ES-I3 (cell line): Measurements from ENCODE around the gene GGN.

ENCODE experiments used
- H3K36me3 ChIP-seq: 2 replicates; pipeline ENCODE4 v1.6.1; 2013; ENCODE audit warnings: mild to moderate bottlenecking, low read length, control low read depth, moderate library complexity; ENCODE audit not compliant: insufficient read depth
- H3K4me1 ChIP-seq: 2 replicates; pipeline ENCODE4 v1.6.1; 2013; ENCODE audit warnings: mild to moderate bottlenecking, control low read depth, low read length; ENCODE audit not compliant: insufficient read depth
- H3K9ac ChIP-seq: 2 replicates; pipeline ENCODE4 v1.6.1; 2013; ENCODE audit warnings: low read depth, mild to moderate bottlenecking, low read length, moderate library complexity
- H3K9me3 ChIP-seq: 2 replicates; pipeline ENCODE4 v1.6.1; 2013; ENCODE audit warnings: mild to moderate bottlenecking, low read length, moderate library complexity; ENCODE audit not compliant: control insufficient read depth, insufficient read depth

Gene GGN

DNA sequence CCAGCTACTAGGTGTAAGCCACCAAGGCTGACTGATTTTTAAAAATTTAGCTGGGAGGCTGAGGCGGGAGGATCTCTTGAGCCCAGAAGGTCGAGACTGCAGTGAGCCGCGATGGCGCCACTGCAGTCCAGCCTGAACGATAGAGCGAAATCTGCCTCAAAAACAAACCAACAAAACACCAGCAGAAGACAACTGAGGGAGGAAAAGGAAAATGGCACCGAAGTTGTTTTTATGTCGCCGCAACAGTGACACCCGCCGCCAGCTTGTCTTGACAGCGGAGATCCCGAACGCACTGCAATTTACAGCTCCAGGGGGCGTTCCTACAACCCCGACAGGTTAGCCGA, 14.8 kb upstream of the GGN start:
- H3K36me3 ChIP-seq = no peaks in the 10 kb centered on the region; the same call in 1 of the 2 replicates
- 0 out of 2 replicates have a peak, but pooled peaks cover 2% of the 10 kb centered on the region for H3K4me1 ChIP-seq
- no peaks in the 10 kb centered on the region for H3K9me3 ChIP-seq
- H3K9ac ChIP-seq = peak overlapping the region; percentile 70; the same call in 1 of the 2 replicates

DNA sequence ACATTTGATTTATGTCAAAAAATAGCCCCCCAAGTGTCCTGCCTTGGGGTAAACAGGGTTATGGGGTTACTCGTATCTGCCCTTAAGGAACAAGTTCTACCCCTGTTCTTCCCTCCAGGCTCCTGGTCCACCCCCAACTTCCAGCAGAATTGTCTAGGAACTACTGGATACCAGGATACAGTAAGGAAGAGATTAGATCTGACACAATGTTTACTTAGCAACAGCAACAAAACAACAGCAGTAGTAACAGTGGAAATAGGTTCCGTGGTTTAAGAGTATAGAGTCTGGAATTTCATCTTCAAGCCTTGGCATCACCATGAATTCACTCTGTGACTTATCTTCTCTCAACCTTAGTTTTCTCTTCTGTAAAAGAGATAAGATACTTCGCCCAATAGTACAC, 13.3 kb upstream of the GGN start:
- H3K4me1 ChIP-seq = peaks cover 2% of the 10 kb centered on the region; the same call in 1 of the 2 replicates
- no peaks in the 10 kb centered on the region for H3K9me3 ChIP-seq
- H3K9ac ChIP-seq = no peak overlapping the region
- no peaks in the 10 kb centered on the region; the same call in 1 of the 2 replicates for H3K36me3 ChIP-seq

DNA sequence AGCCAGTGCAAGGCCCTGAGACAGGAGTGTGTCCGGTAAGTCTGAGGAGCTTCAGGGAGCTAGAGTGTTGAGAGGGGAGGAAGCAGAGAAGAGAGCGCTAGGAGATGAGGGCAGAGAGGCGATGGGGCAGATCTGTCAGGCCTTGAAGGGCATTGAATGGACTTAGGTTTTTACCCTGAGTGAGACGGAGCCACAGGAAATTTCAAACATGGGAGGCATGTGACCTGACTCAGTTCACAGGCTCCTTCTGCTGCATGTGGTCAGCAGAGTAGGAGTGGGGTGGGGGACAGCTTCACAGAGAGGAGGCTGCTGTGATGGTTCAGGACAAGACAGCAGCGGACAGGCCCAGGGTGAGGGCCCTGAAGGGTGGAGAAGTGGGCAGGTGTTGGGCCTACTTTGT, 12.5 kb upstream of the GGN start:
- Histone ChIP-seq H3K9me3 (no peaks in the 10 kb centered on the region), H3K9ac (no peak overlapping the region), H3K4me1 (peaks cover 2% of the 10 kb centered on the region; the same call in 1 of the 2 replicates), H3K36me3 (no peaks in the 10 kb centered on the region; the same call in 1 of the 2 replicates)

DNA sequence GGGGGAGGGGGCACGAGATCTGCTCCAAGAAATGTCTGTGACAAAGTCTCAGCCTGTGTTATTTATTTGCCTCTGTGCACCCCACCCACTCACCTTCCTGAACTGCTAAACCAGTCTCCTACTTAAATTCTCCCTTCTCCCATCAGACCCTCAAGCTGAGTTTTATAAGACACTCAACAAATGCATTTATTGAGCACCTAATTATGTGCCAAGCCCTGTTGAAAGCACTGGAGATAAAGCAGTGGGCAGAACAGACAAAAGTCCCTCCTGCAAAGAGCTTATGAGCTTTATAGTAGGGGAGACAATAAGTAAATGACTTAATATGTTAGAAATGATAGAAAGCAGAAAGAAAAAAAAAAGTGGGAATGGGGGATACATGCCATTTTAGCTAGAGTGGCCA, 11.7 kb upstream of the GGN start:
- H3K9ac ChIP-seq = no peak overlapping the region
- H3K9me3 ChIP-seq = no peaks in the 10 kb centered on the region
- H3K36me3 ChIP-seq = no peaks in the 10 kb centered on the region; the same call in 1 of the 2 replicates
- H3K4me1 ChIP-seq = peaks cover 2% of the 10 kb centered on the region; the same call in 1 of the 2 replicates

DNA sequence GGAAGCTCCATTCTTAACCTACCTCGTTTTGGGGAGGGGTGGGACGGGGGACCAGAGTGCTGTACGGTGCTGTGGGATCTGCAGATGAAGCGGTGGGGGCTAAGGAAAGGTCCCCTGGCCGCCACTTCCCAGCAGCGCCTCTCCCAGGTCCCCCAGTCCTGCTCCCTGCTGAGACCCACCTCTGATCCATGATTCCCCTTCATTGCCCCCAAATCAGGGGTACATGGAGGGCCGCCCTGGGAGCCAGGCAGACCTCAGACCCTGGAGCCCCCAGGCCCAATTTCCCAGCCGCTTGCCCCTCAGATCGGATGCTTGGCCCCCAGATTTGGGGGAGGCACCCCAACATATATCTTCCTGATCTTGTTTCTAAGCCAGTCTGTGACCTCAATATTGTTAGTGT, 11.2 kb upstream of the GGN start:
- no peak overlapping the region for H3K9ac ChIP-seq
- peaks cover 5% of the 10 kb centered on the region; the same call in 1 of the 2 replicates for H3K4me1 ChIP-seq
- H3K9me3 ChIP-seq = no peaks in the 10 kb centered on the region
- H3K36me3 ChIP-seq = no peaks in the 10 kb centered on the region; the same call in 1 of the 2 replicates

DNA sequence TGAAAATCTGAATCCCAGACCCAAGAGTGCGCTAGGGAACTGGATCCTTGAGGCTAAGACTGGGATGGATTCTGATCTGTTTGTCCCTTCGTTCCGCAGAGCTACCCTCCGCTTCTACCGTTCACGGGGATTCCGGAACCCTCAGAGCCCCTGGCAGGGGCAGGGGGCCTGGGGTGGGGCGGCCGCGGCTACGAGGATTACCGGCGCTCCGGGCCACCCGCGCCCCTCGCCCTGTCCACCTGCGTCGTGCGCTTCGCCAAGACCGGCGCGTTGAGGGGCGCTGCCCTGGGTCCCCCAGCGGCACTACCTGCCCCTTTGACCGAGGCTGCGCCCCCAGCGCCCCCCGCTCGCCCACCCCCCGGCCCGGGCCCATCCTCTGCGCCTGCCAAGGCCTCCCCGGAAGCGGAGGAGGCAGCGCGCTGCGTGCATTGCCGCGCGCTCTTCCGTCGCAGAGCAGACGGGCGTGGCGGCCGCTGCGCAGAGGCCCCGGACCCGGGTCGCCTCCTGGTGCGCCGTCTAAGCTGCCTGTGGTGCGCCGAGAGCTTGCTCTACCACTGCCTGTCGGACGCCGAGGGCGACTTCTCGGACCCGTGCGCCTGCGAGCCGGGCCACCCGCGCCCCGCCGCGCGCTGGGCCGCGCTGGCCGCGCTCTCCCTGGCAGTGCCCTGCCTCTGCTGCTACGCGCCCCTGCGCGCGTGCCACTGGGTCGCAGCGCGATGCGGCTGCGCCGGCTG, 7.7 kb upstream of the GGN start:
- H3K9me3 ChIP-seq = no peaks in the 10 kb centered on the region
- H3K36me3 ChIP-seq = peaks cover 3% of the 10 kb centered on the region
- H3K4me1 ChIP-seq = peaks cover 23% of the 10 kb centered on the region
- peak overlapping the region; percentile 61 for H3K9ac ChIP-seq

- Histone ChIP-seq H3K36me3 (peaks cover 3% of the 10 kb centered on the region), H3K9me3 (no peaks in the 10 kb centered on the region), H3K4me1 (peaks cover 24% of the 10 kb centered on the region), H3K9ac (peak overlapping the region; percentile 61; the same call in 1 of the 2 replicates)
Observed at GRCh38 chr19:38394488-38394887, 6.7 kb upstream of the GGN start.

- Histone ChIP-seq H3K9ac (no peak overlapping the region), H3K36me3 (peaks cover 3% of the 10 kb centered on the region), H3K9me3 (no peaks in the 10 kb centered on the region), H3K4me1 (peaks cover 23% of the 10 kb centered on the region)
Observed at GRCh38 chr19:38392707-38393308, 5.0 kb upstream of the GGN start.

DNA sequence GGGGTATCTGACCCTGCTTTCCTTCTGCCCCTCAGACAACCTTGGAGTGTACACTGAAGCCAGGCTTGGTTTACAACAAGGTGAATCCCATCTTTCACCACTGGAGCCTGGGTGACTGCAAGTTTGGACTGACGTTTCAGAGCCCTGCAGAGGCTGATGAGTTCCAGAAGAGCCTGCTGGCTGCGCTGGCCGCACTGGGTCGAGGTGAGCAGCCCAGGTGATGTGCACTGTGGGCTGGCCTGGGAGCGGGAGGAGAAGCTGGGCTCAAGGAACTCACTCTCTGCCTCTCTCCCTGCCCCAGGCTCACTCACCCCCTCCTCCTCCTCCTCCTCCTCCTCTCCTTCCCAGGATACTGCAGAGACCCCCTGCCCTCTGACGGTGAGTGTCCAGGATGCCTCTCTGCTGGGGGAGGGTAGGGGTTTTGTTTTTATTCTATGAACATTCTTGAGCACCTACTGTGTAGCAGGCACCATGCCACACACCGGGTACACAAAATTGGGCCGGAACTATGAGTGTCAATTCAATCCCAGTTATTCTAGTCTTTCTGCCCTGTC, 4.2 kb upstream of the GGN start:
- H3K9me3 ChIP-seq = no peaks in the 10 kb centered on the region
- H3K9ac ChIP-seq = no peak overlapping the region
- H3K4me1 ChIP-seq = peaks cover 23% of the 10 kb centered on the region
- peaks cover 3% of the 10 kb centered on the region for H3K36me3 ChIP-seq

DNA sequence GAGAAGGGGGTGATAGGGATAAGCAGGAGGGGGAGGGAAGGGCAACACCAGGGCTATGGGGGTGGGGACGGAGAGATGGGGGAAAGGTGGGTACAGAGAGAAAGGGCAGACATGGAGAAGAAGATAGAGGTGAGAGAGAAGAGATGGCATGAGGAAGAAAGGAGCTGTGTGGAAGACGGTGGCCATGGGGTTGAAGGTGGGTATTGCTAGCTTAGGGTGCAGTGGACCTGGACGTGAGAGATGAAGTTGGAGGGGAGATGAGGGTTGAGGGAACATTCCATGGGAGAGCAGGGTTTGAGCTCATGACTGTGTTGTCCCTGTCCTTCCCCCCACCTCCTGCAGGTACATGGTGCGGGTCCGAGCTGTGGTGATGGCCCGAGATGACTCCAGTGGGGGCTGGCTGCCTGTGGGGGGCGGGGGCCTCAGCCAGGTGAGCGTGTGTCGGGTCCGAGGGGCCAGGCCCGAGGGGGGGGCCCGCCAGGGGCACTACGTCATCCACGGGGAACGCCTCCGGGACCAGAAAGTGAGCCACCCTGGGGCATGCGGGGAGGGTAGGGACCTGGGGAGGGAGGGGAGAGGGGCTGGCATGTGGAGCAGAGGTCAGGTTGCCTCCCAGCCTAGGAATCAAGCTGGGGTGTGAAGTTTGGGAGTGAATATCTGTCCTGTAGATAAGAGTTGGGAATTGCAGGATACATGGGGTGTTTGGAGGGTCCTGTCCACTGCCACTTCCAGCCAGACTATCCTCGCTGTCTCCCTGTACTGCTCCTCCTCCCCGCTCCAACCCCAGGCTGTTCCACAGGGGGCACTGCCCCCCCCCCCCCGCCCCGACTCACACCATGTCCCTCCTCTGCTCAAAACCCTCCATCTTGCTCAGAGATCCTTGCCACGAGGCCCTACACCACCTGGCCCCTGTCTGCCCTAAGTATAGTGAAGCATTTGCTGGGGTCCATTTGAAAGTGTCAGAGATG, 2.4 kb upstream of the GGN start:
- no peaks in the 10 kb centered on the region for H3K9me3 ChIP-seq
- H3K36me3 ChIP-seq = peaks cover 3% of the 10 kb centered on the region
- H3K4me1 ChIP-seq = peaks cover 23% of the 10 kb centered on the region
- H3K9ac ChIP-seq = peak overlapping the region; percentile 45; the same call in 1 of the 2 replicates

DNA sequence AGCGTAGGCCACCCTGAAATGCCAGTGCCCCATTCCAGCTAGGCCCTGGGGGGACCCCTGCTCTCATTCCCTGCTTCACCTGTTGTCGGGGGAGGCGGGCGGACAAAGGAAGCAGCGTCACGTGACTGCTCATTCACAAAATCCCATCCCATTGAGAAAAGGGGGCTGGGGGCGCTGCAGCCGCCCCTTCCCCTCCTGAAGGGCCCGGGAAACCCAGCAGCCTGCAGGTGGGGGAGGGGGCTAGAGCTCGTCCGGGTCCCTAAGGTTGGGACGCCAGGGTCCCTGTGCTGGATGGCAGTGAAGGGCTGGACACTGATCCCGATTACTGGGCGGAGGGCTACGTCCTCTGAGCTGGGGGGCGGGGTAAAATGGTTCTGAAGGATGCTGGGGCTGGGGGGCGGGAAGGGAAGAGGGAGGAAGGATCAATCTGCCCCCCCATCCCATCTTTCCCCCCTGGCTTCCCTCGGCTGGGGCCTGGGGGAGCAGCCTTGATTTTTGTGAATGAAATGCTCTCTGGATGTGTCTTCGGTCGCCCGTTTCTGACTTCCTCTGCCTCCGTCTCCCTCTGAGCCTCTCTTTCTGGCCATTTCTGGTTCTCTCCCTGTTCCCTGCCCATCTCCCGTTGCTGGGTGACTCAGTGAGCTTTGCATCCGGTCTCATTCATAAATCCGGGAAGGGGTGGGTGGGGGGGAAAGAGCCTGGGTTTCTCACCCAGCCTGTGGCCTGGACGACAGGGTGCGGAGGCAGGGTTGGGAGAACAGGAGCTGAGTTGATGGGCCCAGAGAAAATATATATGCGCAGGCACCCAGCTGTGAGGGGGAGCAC, 1.5 kb upstream of the GGN start:
- no peaks in the 10 kb centered on the region for H3K9me3 ChIP-seq
- H3K9ac ChIP-seq = peak overlapping the region; percentile 75
- H3K36me3 ChIP-seq = peaks cover 3% of the 10 kb centered on the region
- H3K4me1 ChIP-seq = peaks cover 22% of the 10 kb centered on the region

DNA sequence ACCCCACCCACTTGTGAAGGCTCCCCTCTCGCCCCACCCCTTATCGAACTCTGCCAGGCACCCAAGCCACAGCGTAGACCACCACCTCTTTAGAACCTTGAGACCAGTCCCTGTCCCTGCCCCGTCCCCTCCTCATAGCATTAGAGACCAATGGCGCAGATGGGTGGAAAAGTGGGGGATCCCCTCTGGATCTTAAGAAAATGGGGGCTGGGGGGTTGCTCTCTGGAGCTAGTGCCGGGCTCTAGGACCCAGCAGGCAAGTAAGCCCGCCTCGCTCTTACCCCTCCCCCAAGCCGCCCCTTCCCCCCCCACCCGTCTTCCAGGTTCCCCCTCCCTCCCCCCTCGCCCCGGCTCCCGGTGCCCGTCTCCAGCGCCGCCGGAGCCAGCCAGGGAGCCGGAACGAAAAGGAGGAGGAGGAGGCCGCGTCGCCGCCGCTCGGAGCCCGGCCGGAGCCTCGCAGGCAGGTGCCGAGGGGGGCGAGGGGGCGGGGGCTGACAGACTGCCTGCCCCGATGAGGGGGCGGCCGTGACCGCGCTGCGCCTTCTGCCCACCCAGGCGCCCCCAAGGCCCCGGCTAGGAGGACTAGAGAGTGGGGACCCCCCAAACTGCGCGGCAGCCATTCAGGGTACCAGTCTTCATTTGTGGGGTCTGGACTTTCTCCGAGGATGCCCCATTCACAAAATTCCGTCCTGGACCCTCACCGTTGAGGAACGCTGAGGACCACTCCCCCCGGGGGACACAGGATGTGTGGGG, 691 bp upstream of the GGN start, which contains the start of gene SPRED3:
Gene SPRED3 (plus strand): TSS at position 349 of the 752 bp plus-strand sequence. CDS start 1,606 bp downstream, outside the sequence.
- Histone ChIP-seq H3K36me3 (peaks cover under 1% of the 10 kb centered on the region), H3K4me1 (peaks cover 20% of the 10 kb centered on the region), H3K9ac (peak within 1 kb of the TSS; percentile 75), H3K9me3 (no peaks in the 10 kb centered on the region)
